ENCODE data around the gene NELFCD. TPM values are rescaled to one million over a fixed set of nuclear protein-coding genes. Genes with fewer than 3 reads are reported as not detected.

The NELFCD gene
- total RNA-seq, 1 donor from 2014 or later: 70.4 TPM

- TF ChIP-seq EZH2 (IDR thresholded peaks at IDR 0.05; ENCODE audit: insufficient read depth, low read length): no peak
- no peak for TF ChIP-seq CTCF (IDR thresholded peaks at IDR 0.05; ENCODE audit: insufficient read depth, low read depth, low read length)
- Histone ChIP-seq H4K20me1 (ENCODE audit: insufficient read depth, low read length) (no peaks in the 10 kb centered on the region), H3K9ac (ENCODE audit: low read length) (no peak overlapping the region), H3K9me3 (ENCODE audit: insufficient read depth, low read depth, low read length) (no peaks in the 10 kb centered on the region), H3K36me3 (ENCODE audit: insufficient read depth, low read length) (no peaks in the 10 kb centered on the region), H3K27ac (ENCODE audit: low read depth, low read length) (no peak overlapping the region), H3K27me3 (ENCODE audit: insufficient read depth, low read length) (no peaks in the 10 kb centered on the region), H3K79me2 (ENCODE audit: insufficient read depth, low read length) (no peaks in the 10 kb centered on the region), H3K4me2 (ENCODE audit: low read length) (no peak overlapping the region), H3K4me1 (ENCODE audit: insufficient read depth, low read length) (no peaks in the 10 kb centered on the region), H2AFZ (ENCODE audit: low read depth, low read length) (no peak overlapping the region), H3K4me3 (ENCODE audit: insufficient read depth, low read depth, low read length) (no peak overlapping the region)
- no peak for DNase-seq (ENCODE audit: low read depth)
- FAIRE-seq: no peak
- Mint-ChIP-seq H3K27me3 (ENCODE audit: low read depth, unreplicated experiment) (peaks cover 4% of the 10 kb centered on the region), H3K9me3 (ENCODE audit: unreplicated experiment) (peaks cover 14% of the 10 kb centered on the region), H3K4me3 (ENCODE audit: unreplicated experiment) (no peak overlapping the region), H3K4me1 (ENCODE audit: low read depth, unreplicated experiment) (no peaks in the 10 kb centered on the region), H3K36me3 (ENCODE audit: low read depth, unreplicated experiment) (no peaks in the 10 kb centered on the region), H3K27ac (ENCODE audit: unreplicated experiment) (no peak overlapping the region)
These were observed 15.6 kb upstream of the NELFCD start for GRCh38 chr20:58965270-58966064.

- no peaks in the 10 kb centered on the region for H3K36me3 ChIP-seq (ENCODE audit: insufficient read depth, low read length)
- no peaks in the 10 kb centered on the region for H3K79me2 ChIP-seq (ENCODE audit: insufficient read depth, low read length)
- H3K36me3 Mint-ChIP-seq (ENCODE audit: low read depth, unreplicated experiment): no peaks in the 10 kb centered on the region
- no peak for FAIRE-seq
- DNase-seq (ENCODE audit: low read depth): no peak
- H3K27me3 Mint-ChIP-seq (ENCODE audit: low read depth, unreplicated experiment): peaks cover 4% of the 10 kb centered on the region
- peaks cover 15% of the 10 kb centered on the region for H3K9me3 Mint-ChIP-seq (ENCODE audit: unreplicated experiment)
- no peak overlapping the region for H3K27ac Mint-ChIP-seq (ENCODE audit: unreplicated experiment)
- H3K4me3 Mint-ChIP-seq (ENCODE audit: unreplicated experiment): no peak overlapping the region
- no peak overlapping the region for H3K27ac ChIP-seq (ENCODE audit: low read depth, low read length)
- H3K9ac ChIP-seq (ENCODE audit: low read length): no peak overlapping the region
- H3K9me3 ChIP-seq (ENCODE audit: insufficient read depth, low read depth, low read length): no peaks in the 10 kb centered on the region
- no peak overlapping the region for H3K4me2 ChIP-seq (ENCODE audit: low read length)
- H3K27me3 ChIP-seq (ENCODE audit: insufficient read depth, low read length): no peaks in the 10 kb centered on the region
- H2AFZ ChIP-seq (ENCODE audit: low read depth, low read length): no peak overlapping the region
- H3K4me3 ChIP-seq (ENCODE audit: insufficient read depth, low read depth, low read length): no peak overlapping the region
- no peaks in the 10 kb centered on the region for H4K20me1 ChIP-seq (ENCODE audit: insufficient read depth, low read length)
- H3K4me1 Mint-ChIP-seq (ENCODE audit: low read depth, unreplicated experiment): no peaks in the 10 kb centered on the region
- no peaks in the 10 kb centered on the region for H3K4me1 ChIP-seq (ENCODE audit: insufficient read depth, low read length)
- no peak for TF ChIP-seq CTCF (IDR thresholded peaks at IDR 0.05; ENCODE audit: insufficient read depth, low read depth, low read length)
- TF ChIP-seq EZH2 (IDR thresholded peaks at IDR 0.05; ENCODE audit: insufficient read depth, low read length): no peak
These were observed 13.2 kb upstream of the NELFCD start for GRCh38 chr20:58967652-58968429.

All from astrocyte (in vitro differentiated cells and primary cell).